HepG2 (cell line): ENCODE measurements around the gene DYSF. TPM values are rescaled to one million over a fixed set of nuclear protein-coding genes. Genes with fewer than 3 reads are reported as not detected.

Experiments
- CAMTA2 ChIP-seq: sonication (generic); formaldehyde crosslinking; IDR thresholded peaks from 2 replicates; pipeline ENCODE4 v1.4.0; 2020; ENCODE audit warnings: mild to moderate bottlenecking, missing genetic modification reagents, borderline replicate concordance
- CBFB ChIP-seq: sonication (generic); formaldehyde crosslinking; IDR thresholded peaks from 2 replicates; pipeline ENCODE4 v1.4.0; 2020; ENCODE audit warnings: missing genetic modification reagents
- KDM4B ChIP-seq: sonication (generic); formaldehyde crosslinking; IDR thresholded peaks from 2 replicates; pipeline ENCODE4 v1.4.0; 2020; ENCODE audit warnings: missing genetic modification reagents
- NFE2 ChIP-seq: sonication (generic); formaldehyde crosslinking; IDR thresholded peaks from 2 replicates; pipeline ENCODE4 v1.4.0; 2020; ENCODE audit warnings: missing genetic modification reagents
- NFKBIZ ChIP-seq: IDR thresholded peaks from 2 replicates; pipeline ENCODE4 v1.6.1; 2018; ENCODE audit warnings: missing genetic modification reagents, missing compliant biosample characterization
- NR2F2 ChIP-seq: IDR thresholded peaks from 2 replicates; pipeline ENCODE4 v1.6.1; 2012; ENCODE audit warnings: low read depth, inconsistent platforms, borderline replicate concordance
- PAX8 ChIP-seq: sonication (generic); formaldehyde crosslinking; IDR thresholded peaks from 2 replicates; pipeline ENCODE4 v1.8.0; 2022; ENCODE audit warnings: mild to moderate bottlenecking, missing genetic modification reagents, borderline replicate concordance
- RBM39 ChIP-seq: fragments of 200-400 bp; formaldehyde crosslinking; IDR thresholded peaks from one replicate; pipeline ENCODE4 v1.6.1; 2018; ENCODE audit warnings: antibody characterized with exemption, mild to moderate bottlenecking, low read depth, low read length; ENCODE audit not compliant: poor library complexity, severe bottlenecking
- SP2 ChIP-seq: sonication (generic); formaldehyde crosslinking; IDR thresholded peaks from 2 replicates; pipeline ENCODE4 v1.5.1; 2020; ENCODE audit warnings: mild to moderate bottlenecking, missing genetic modification reagents
- SPEN ChIP-seq: sonication (generic); formaldehyde crosslinking; IDR thresholded peaks from 2 replicates; pipeline ENCODE4 v1.5.1; 2020; ENCODE audit warnings: low read depth, mild to moderate bottlenecking, missing genetic modification reagents
- ZBTB20 ChIP-seq: sonication (generic); formaldehyde crosslinking; IDR thresholded peaks from 2 replicates; pipeline ENCODE4 v1.8.1; 2023; ENCODE audit warnings: missing genetic modification reagents, low read depth, mild to moderate bottlenecking, borderline replicate concordance
- ZFP37 ChIP-seq: sonication (generic); formaldehyde crosslinking; IDR thresholded peaks from 2 replicates; pipeline ENCODE4 v1.4.0; 2020; ENCODE audit warnings: missing genetic modification reagents, borderline replicate concordance
- ZFY ChIP-seq: sonication (generic); formaldehyde crosslinking; IDR thresholded peaks from 2 replicates; pipeline ENCODE4 v1.4.0; 2020; ENCODE audit warnings: missing genetic modification reagents
- ZNF569 ChIP-seq: sonication (generic); formaldehyde crosslinking; IDR thresholded peaks from 2 replicates; pipeline ENCODE4 v1.5.0; 2020; ENCODE audit warnings: mild to moderate bottlenecking, missing genetic modification reagents, moderate library complexity, borderline replicate concordance
- ZNF777 ChIP-seq: sonication (generic); formaldehyde crosslinking; IDR thresholded peaks from 2 replicates; pipeline ENCODE4 v1.4.0; 2020; ENCODE audit warnings: missing genetic modification reagents
- ZNF816 ChIP-seq: sonication (generic); formaldehyde crosslinking; IDR thresholded peaks from 2 replicates; pipeline ENCODE4 v1.8.0; 2022; ENCODE audit warnings: missing genetic modification reagents, mild to moderate bottlenecking, borderline replicate concordance
- ZNF883 ChIP-seq: sonication (generic); formaldehyde crosslinking; IDR thresholded peaks from 2 replicates; pipeline ENCODE4 v1.5.1; 2020; ENCODE audit warnings: mild to moderate bottlenecking, missing genetic modification reagents; ENCODE audit errors: not compliant biosample characterization
- ZSCAN21 ChIP-seq: sonication (generic); formaldehyde crosslinking; IDR thresholded peaks from 2 replicates; pipeline ENCODE4 v1.8.0; 2022; ENCODE audit warnings: mild to moderate bottlenecking, missing genetic modification reagents, moderate library complexity, borderline replicate concordance
- ZSCAN25 ChIP-seq: sonication (generic); formaldehyde crosslinking; IDR thresholded peaks from 2 replicates; pipeline ENCODE4 v1.8.0; 2022; ENCODE audit warnings: mild to moderate bottlenecking, missing genetic modification reagents
- polyA plus RNA-seq, 8 experiments: library from polyadenylated mRNA; depleted of rRNA in 3 of 8; stranded (reverse) in 7 of 8; unstranded in 1 of 8; fragments of >200 nt; fragmentation: Illumina TruSeq in 4 of 8; extraction: Trizol in 4 of 8; gene quantifications; 2 replicates each; pipeline versions ENCODE4 v1.2.1 to v1.2.3, GENCODE V29; 2011 to 2016; ENCODE audit warnings: low read depth in 4 of 8, missing spikeins in 1 of 8, mixed read lengths in 1 of 8; ENCODE audit not compliant: insufficient read depth in 1 of 8
- total RNA-seq, 5 experiments: library from RNA; depleted of rRNA; stranded (reverse); fragments of >200 nt; fragmentation: Illumina TruSeq; extraction: Trizol; gene quantifications; 2 replicates each; pipeline ENCODE4 v1.2.3, GENCODE V29; 2016; ENCODE audit warnings: low read depth in 1 of 5
- TF ChIP-seq, protein P1 (sequence below): sonication (generic); formaldehyde crosslinking; IDR thresholded peaks from 2 replicates; pipeline ENCODE4 v1.5.0; 2020; ENCODE audit warnings: mild to moderate bottlenecking, missing genetic modification reagents
- TF ChIP-seq, protein P2 (sequence below): sonication (generic); formaldehyde crosslinking; IDR thresholded peaks from 2 replicates; pipeline ENCODE4 v1.8.0; 2022; ENCODE audit warnings: mild to moderate bottlenecking, missing genetic modification reagents
- TF ChIP-seq, protein P3 (sequence below): IDR thresholded peaks from 2 replicates; pipeline ENCODE4 v1.6.1; 2012; ENCODE audit warnings: inconsistent platforms
- TF ChIP-seq, protein P4 (sequence below): sonication (generic); formaldehyde crosslinking; IDR thresholded peaks from 2 replicates; pipeline ENCODE4 v1.8.1; 2023; ENCODE audit warnings: missing genetic modification reagents, mild to moderate bottlenecking, borderline replicate concordance

Gene DYSF
- total and polyA plus RNA-seq, 2 of the 13 experiments (the other 11 are each of a cell fraction or from before 2014, with no cell fraction given): 0.15 to 2.4 TPM

DNA sequence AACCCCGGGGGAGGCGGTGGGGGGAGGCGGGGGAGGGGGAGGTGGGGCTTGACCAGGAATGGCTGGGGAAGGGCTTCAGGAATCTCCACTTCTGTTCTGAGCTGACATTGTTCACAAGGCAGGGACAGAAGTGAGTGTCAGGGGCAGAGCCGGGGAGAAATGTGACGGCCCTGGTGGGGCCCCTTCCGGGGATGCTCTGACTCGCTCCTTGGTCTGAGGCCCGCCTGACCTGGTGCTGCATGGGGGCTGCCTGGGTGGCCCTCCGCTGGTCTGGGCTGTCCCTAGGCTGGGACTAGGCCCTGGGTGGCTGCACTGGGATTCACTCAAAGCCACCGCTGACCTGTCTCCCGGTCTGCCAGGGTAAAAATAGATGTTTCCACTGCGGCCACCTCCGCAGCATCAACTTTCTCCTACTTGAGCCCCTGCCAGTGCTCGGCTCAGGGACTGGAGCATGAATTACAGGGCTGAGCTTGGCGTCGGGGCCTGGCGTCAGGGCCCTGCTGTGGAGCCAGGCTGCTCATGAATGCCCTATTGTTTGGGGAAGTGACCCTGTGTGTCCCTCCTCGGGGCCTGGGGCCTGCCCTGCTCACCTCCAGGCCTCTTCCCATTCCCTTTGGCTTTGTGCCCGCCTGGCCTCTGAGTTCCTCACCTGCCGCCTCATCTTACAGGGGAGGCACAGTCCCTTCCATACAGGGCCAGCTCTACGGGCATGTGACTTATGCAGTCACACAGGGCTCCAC lies 247.5 kb downstream of the DYSF start (continued):
- TF ChIP-seq ZSCAN21 (CRISPR knock-in tag) (no peak), SP2 (no peak), ZSCAN25 (CRISPR knock-in tag) (peak; percentile 67; the same call in 1 of the 2 replicates), KDM4B (no peak), ZBTB20 (no peak), CAMTA2 (CRISPR knock-in tag) (no peak), ZNF816 (CRISPR knock-in tag) (no peak), NFE2 (CRISPR knock-in tag) (no peak), ZNF883 (CRISPR knock-in tag) (peak; percentile 28), ZFY (peak; percentile 65), ZFP37 (CRISPR knock-in tag) (no peak), PAX8 (no peak), SPEN (CRISPR knock-in tag) (no peak), CBFB (CRISPR knock-in tag) (no peak), NFKBIZ (CRISPR knock-in tag) (no peak), ZNF569 (no peak), ZNF777 (CRISPR knock-in tag) (peak; percentile 52; the same call in 1 of the 2 replicates), RBM39 (peak; percentile 24), NR2F2 (0 out of 2 replicates have a peak, but pooled peaks have one; percentile 22)
- TF ChIP-seq, protein P1, sequence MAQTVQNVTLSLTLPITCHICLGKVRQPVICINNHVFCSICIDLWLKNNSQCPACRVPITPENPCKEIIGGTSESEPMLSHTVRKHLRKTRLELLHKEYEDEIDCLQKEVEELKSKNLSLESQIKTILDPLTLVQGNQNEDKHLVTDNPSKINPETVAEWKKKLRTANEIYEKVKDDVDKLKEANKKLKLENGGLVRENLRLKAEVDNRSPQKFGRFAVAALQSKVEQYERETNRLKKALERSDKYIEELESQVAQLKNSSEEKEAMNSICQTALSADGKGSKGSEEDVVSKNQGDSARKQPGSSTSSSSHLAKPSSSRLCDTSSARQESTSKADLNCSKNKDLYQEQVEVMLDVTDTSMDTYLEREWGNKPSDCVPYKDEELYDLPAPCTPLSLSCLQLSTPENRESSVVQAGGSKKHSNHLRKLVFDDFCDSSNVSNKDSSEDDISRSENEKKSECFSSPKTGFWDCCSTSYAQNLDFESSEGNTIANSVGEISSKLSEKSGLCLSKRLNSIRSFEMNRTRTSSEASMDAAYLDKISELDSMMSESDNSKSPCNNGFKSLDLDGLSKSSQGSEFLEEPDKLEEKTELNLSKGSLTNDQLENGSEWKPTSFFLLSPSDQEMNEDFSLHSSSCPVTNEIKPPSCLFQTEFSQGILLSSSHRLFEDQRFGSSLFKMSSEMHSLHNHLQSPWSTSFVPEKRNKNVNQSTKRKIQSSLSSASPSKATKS (CRISPR knock-in tag): no peak
- TF ChIP-seq, protein P2, sequence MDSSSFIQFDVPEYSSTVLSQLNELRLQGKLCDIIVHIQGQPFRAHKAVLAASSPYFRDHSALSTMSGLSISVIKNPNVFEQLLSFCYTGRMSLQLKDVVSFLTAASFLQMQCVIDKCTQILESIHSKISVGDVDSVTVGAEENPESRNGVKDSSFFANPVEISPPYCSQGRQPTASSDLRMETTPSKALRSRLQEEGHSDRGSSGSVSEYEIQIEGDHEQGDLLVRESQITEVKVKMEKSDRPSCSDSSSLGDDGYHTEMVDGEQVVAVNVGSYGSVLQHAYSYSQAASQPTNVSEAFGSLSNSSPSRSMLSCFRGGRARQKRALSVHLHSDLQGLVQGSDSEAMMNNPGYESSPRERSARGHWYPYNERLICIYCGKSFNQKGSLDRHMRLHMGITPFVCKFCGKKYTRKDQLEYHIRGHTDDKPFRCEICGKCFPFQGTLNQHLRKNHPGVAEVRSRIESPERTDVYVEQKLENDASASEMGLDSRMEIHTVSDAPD (CRISPR knock-in tag): no peak
- TF ChIP-seq, protein P3, sequence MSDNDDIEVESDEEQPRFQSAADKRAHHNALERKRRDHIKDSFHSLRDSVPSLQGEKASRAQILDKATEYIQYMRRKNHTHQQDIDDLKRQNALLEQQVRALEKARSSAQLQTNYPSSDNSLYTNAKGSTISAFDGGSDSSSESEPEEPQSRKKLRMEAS: 0 out of 2 replicates have a peak, but pooled peaks have one; percentile 30
- TF ChIP-seq, protein P4, sequence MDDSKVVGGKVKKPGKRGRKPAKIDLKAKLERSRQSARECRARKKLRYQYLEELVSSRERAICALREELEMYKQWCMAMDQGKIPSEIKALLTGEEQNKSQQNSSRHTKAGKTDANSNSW (CRISPR knock-in tag): no peak
